Measurements from ENCODE around the gene KIFC3. TPM values are rescaled to one million over a fixed set of nuclear protein-coding genes. Genes with fewer than 3 reads are reported as not detected.

KIFC3 gene
- total and polyA plus RNA-seq, 2 of the 13 experiments (the other 11 are each of a cell fraction or from before 2014, with no cell fraction given) = 42.1 to 45.3 TPM

- no peak for TF ChIP-seq ZNF577 (CRISPR knock-in tag; IDR thresholded peaks at IDR 0.05; ENCODE audit: borderline replicate concordance, low read depth)
- TF ChIP-seq ZNF484 (CRISPR knock-in tag; IDR thresholded peaks at IDR 0.05; ENCODE audit: borderline replicate concordance, low read depth) = 0 out of 2 replicates have a peak, but pooled peaks have one; percentile 14
- peak; percentile 56; the same call in 1 of the 2 replicates for TF ChIP-seq HINFP (CRISPR knock-in tag; IDR thresholded peaks at IDR 0.05; ENCODE audit: low read depth)
- TF ChIP-seq RFX5 (IDR thresholded peaks at IDR 0.05; ENCODE audit: low read depth, low read length) = 0 out of 2 replicates have a peak, but pooled peaks have one; percentile 9
- TF ChIP-seq MXD4 (CRISPR knock-in tag; IDR thresholded peaks at IDR 0.05) = peak; percentile 54; the same call in 1 of the 2 replicates
- no peak for TF ChIP-seq ELK4 (CRISPR knock-in tag; IDR thresholded peaks at IDR 0.05; ENCODE audit: borderline replicate concordance)
- TF ChIP-seq ZNF850 (CRISPR knock-in tag; conservative IDR thresholded peaks at IDR 0.05) = no peak
- TF ChIP-seq RFX1 (IDR thresholded peaks at IDR 0.05) = no peak
- TF ChIP-seq TCF12 (IDR thresholded peaks at IDR 0.05) = no peak
- TF ChIP-seq TCF12 (CRISPR knock-in tag; IDR thresholded peaks at IDR 0.05) = 0 out of 2 replicates have a peak, but pooled peaks have one; percentile 38
- no peak; the same call in 1 of the 2 replicates for TF ChIP-seq ZFP37 (CRISPR knock-in tag; IDR thresholded peaks at IDR 0.05; ENCODE audit: borderline replicate concordance)
- TF ChIP-seq ZNF558 (CRISPR knock-in tag; IDR thresholded peaks at IDR 0.05; ENCODE audit: borderline replicate concordance) = peak; percentile 72; the same call in 1 of the 2 replicates
- peak; percentile 39; the same call in 1 of the 2 replicates for TF ChIP-seq ATF2 (CRISPR knock-in tag; IDR thresholded peaks at IDR 0.05)
- no peak for TF ChIP-seq ATM (IDR thresholded peaks at IDR 0.05; ENCODE audit: borderline replicate concordance)
- no peak for TF ChIP-seq ZFP82 (CRISPR knock-in tag; IDR thresholded peaks at IDR 0.05; ENCODE audit: borderline replicate concordance)
- no peak for TF ChIP-seq CHD4 (IDR thresholded peaks at IDR 0.05; ENCODE audit: borderline replicate concordance, low read length)
- TF ChIP-seq ZBTB4 (CRISPR knock-in tag; IDR thresholded peaks at IDR 0.05; ENCODE audit: borderline replicate concordance) = no peak
- no peak for TF ChIP-seq TERF1 (CRISPR knock-in tag; IDR thresholded peaks at IDR 0.05)
- TF ChIP-seq ZNF160 (CRISPR knock-in tag; IDR thresholded peaks at IDR 0.05) = 0 out of 2 replicates have a peak, but pooled peaks have one; percentile 52
- no peak for TF ChIP-seq ZNF451 (CRISPR knock-in tag; IDR thresholded peaks at IDR 0.05)
- no peak for TF ChIP-seq HNRNPH1 (optimal IDR thresholded peaks at IDR 0.05; ENCODE audit: low read depth, low read length)
These were observed 4.6 kb downstream of the KIFC3 start (continued) for GRCh38 chr16:57797526-57798266.

Measured in HepG2 (cell line).